Esophagus muscularis mucosa (tissue), 4 donors: ENCODE measurements around the gene UXT.

Experiments
- EP300 ChIP-seq: sonication (generic); formaldehyde crosslinking; IDR thresholded peaks from one replicate; pipeline ENCODE4 v1.6.1; 2017; ENCODE audit warnings: antibody characterized with exemption
- POLR2A ChIP-seq: fragments of 450-650 bp; IDR thresholded peaks from one replicate; pipeline ENCODE4 v1.6.1; 2017; ENCODE audit warnings: antibody characterized with exemption, moderate library complexity, mild to moderate bottlenecking, low read depth
- POLR2AphosphoS5 ChIP-seq, 2 donors: sonication (generic); formaldehyde crosslinking; IDR thresholded peaks; one replicate each; pipeline ENCODE4 v1.6.1; 2017; ENCODE audit warnings: antibody characterized with exemption in 2 of 2
- TF ChIP-seq, protein P1 (sequence below), 3 experiments: fragments of 200-600 bp in 2 of 3; fragments of 450-650 bp in 1 of 3; sonication (generic) in 2 of 3; IDR thresholded peaks; one replicate each; pipeline ENCODE4 v1.5.1; 2017 to 2019; ENCODE audit warnings: antibody characterized with exemption in 3 of 3, mild to moderate bottlenecking in 2 of 3, moderate library complexity in 1 of 3

- TF ChIP-seq, protein P1, sequence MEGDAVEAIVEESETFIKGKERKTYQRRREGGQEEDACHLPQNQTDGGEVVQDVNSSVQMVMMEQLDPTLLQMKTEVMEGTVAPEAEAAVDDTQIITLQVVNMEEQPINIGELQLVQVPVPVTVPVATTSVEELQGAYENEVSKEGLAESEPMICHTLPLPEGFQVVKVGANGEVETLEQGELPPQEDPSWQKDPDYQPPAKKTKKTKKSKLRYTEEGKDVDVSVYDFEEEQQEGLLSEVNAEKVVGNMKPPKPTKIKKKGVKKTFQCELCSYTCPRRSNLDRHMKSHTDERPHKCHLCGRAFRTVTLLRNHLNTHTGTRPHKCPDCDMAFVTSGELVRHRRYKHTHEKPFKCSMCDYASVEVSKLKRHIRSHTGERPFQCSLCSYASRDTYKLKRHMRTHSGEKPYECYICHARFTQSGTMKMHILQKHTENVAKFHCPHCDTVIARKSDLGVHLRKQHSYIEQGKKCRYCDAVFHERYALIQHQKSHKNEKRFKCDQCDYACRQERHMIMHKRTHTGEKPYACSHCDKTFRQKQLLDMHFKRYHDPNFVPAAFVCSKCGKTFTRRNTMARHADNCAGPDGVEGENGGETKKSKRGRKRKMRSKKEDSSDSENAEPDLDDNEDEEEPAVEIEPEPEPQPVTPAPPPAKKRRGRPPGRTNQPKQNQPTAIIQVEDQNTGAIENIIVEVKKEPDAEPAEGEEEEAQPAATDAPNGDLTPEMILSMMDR (IDR thresholded peaks at IDR 0.05): no peak
- no peak for TF ChIP-seq POLR2A
- no peak for TF ChIP-seq POLR2AphosphoS5 (IDR thresholded peaks at IDR 0.05)
- no peak for TF ChIP-seq EP300
Measured at GRCh38 chrX:47707031-47707780, 48.2 kb upstream of the UXT start.
